Neural progenitor cell (in vitro differentiated cells): ENCODE results near the gene RRBP1. TPM values are rescaled to one million over a fixed set of nuclear protein-coding genes. Genes with fewer than 3 reads are reported as not detected.

ENCODE experiments used
- DNase-seq: peaks from one replicate; pipeline ENCODE4 v3.0.0-alpha.2; 2016; ENCODE audit warnings: low spot score
- H2AFZ ChIP-seq: fragments of 200-600 bp; sonication (generic); replicated peaks from 2 replicates; pipeline ENCODE4 v1.6.1; 2016; ENCODE audit warnings: antibody characterized with exemption
- H3F3A ChIP-seq: fragments of 200-600 bp; sonication (generic); 2 replicates; pipeline ENCODE4 v1.6.1; 2016; ENCODE audit warnings: antibody characterized with exemption, low read depth
- H3K27ac ChIP-seq: fragments of 200-600 bp; sonication (generic); 2 replicates; pipeline ENCODE4 v1.5.1; 2016; ENCODE audit warnings: mild to moderate bottlenecking
- H3K27me3 ChIP-seq: fragments of 200-600 bp; sonication (generic); 2 replicates; pipeline ENCODE4 v1.6.1; 2016; ENCODE audit warnings: mild to moderate bottlenecking, moderate library complexity
- H3K36me3 ChIP-seq: fragments of 200-600 bp; sonication (generic); 2 replicates; pipeline ENCODE4 v1.5.1; 2016
- H3K4me1 ChIP-seq: fragments of 200-600 bp; sonication (generic); 2 replicates; pipeline ENCODE4 v1.6.1; 2016; ENCODE audit warnings: mixed run types
- H3K4me2 ChIP-seq: fragments of 200-600 bp; sonication (generic); 2 replicates; pipeline ENCODE4 v1.6.1; 2016
- H3K4me3 ChIP-seq: fragments of 200-600 bp; sonication (generic); 2 replicates; pipeline ENCODE4 v1.5.1; 2016
- H3K79me2 ChIP-seq: fragments of 200-600 bp; sonication (generic); 2 replicates; pipeline ENCODE4 v1.6.1; 2016; ENCODE audit warnings: low read depth
- H3K9ac ChIP-seq: fragments of 200-600 bp; sonication (generic); 2 replicates; pipeline ENCODE4 v1.6.1; 2016
- H3K9me3 ChIP-seq: fragments of 200-600 bp; sonication (generic); 2 replicates; pipeline ENCODE4 v1.5.1; 2016; ENCODE audit warnings: low read depth
- H4K20me1 ChIP-seq: fragments of 200-600 bp; sonication (generic); 2 replicates; pipeline ENCODE4 v1.6.1; 2016; ENCODE audit warnings: low read depth
- H3K27ac Mint-ChIP-seq: 3 replicates; pipeline ENCODE4 v1.8.0; 2021; ENCODE audit warnings: mixed read lengths
- H3K27me3 Mint-ChIP-seq: 2 replicates; pipeline ENCODE4 v1.8.0; 2022; ENCODE audit warnings: low read depth, mild to moderate bottlenecking, inconsistent platforms, moderate library complexity, mixed read lengths; ENCODE audit not compliant: insufficient read depth
- H3K36me3 Mint-ChIP-seq: 3 replicates; pipeline ENCODE4 v1.8.0; 2021; ENCODE audit warnings: mixed read lengths
- H3K4me1 Mint-ChIP-seq: 3 replicates; pipeline ENCODE4 v1.8.0; 2021; ENCODE audit warnings: mixed read lengths
- H3K4me3 Mint-ChIP-seq: 3 replicates; pipeline ENCODE4 v1.8.0; 2021; ENCODE audit warnings: mild to moderate bottlenecking, moderate library complexity, mixed read lengths
- H3K9me3 Mint-ChIP-seq: 3 replicates; pipeline ENCODE4 v1.8.0; 2020; ENCODE audit warnings: mixed read lengths
- EZH2 ChIP-seq: fragments of 200-600 bp; sonication (generic); IDR thresholded peaks from 2 replicates; pipeline ENCODE4 v1.6.1; 2017; ENCODE audit warnings: antibody characterized with exemption, mild to moderate bottlenecking, moderate library complexity
- EZH2phosphoT487 ChIP-seq: fragments of 200-600 bp; sonication (generic); IDR thresholded peaks from 2 replicates; pipeline ENCODE4 v1.6.1; 2017; ENCODE audit warnings: antibody characterized with exemption
- total RNA-seq: library from RNA; depleted of rRNA; stranded (reverse); fragments of >200 nt; gene quantifications from 2 replicates; pipeline ENCODE4 v1.2.3, GENCODE V29; 2015; ENCODE audit warnings: low replicate concordance
- TF ChIP-seq, protein P1 (sequence below): fragments of 200-600 bp; sonication (generic); IDR thresholded peaks from 2 replicates; pipeline ENCODE4 v1.5.1; 2017; ENCODE audit warnings: antibody characterized with exemption, mild to moderate bottlenecking

The RRBP1 gene
- total RNA-seq, 1 donor from 2014 or later: 18.2 TPM

DNA sequence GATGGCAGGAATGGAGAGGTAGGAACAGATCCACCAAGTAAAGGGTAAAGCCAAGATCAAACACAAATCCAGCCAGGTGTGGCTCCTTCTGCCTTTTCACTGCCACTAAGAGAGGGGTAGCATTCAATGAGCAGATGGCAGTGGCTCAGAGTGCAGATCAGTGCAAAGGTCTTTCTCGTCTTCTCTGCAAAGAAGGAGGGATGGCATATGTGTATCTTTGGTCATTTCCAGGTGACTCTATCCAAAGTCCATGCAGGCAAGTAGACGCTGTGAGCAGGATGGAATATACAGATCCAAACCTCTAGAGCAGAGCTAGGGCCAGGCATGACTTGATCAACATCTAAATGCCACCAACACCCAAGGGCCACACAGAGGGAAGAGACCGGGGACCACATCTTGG is 24.6 kb upstream of the RRBP1 start:
- TF ChIP-seq, protein P1, sequence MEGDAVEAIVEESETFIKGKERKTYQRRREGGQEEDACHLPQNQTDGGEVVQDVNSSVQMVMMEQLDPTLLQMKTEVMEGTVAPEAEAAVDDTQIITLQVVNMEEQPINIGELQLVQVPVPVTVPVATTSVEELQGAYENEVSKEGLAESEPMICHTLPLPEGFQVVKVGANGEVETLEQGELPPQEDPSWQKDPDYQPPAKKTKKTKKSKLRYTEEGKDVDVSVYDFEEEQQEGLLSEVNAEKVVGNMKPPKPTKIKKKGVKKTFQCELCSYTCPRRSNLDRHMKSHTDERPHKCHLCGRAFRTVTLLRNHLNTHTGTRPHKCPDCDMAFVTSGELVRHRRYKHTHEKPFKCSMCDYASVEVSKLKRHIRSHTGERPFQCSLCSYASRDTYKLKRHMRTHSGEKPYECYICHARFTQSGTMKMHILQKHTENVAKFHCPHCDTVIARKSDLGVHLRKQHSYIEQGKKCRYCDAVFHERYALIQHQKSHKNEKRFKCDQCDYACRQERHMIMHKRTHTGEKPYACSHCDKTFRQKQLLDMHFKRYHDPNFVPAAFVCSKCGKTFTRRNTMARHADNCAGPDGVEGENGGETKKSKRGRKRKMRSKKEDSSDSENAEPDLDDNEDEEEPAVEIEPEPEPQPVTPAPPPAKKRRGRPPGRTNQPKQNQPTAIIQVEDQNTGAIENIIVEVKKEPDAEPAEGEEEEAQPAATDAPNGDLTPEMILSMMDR: no peak
- no peak for TF ChIP-seq EZH2phosphoT487
- TF ChIP-seq EZH2: no peak
- Histone ChIP-seq H3K9me3 (no peaks in the 10 kb centered on the region), H3K27me3 (no peaks in the 10 kb centered on the region), H4K20me1 (no peaks in the 10 kb centered on the region), H3K4me1 (peaks cover 15% of the 10 kb centered on the region), H3F3A (no peaks in the 10 kb centered on the region), H3K9ac (no peak overlapping the region), H3K36me3 (no peaks in the 10 kb centered on the region), H2AFZ (no peak overlapping the region), H3K4me3 (no peak overlapping the region), H3K27ac (no peak overlapping the region), H3K79me2 (no peaks in the 10 kb centered on the region), H3K4me2 (no peak overlapping the region)
- DNase-seq: no peak
- no peaks in the 10 kb centered on the region for H3K9me3 Mint-ChIP-seq
- H3K27me3 Mint-ChIP-seq: peaks cover 22% of the 10 kb centered on the region
- H3K4me1 Mint-ChIP-seq: peaks cover 20% of the 10 kb centered on the region
- H3K27ac Mint-ChIP-seq: no peak overlapping the region
- no peaks in the 10 kb centered on the region for H3K36me3 Mint-ChIP-seq
- peak overlapping the region; percentile 59 for H3K4me3 Mint-ChIP-seq

GRCh38 chr20:17705916-17706315 is 23.9 kb upstream of the RRBP1 start:
- Histone ChIP-seq H3K27ac (no peak overlapping the region), H3K27me3 (no peaks in the 10 kb centered on the region), H3K9ac (no peak overlapping the region), H3K4me1 (peaks cover 12% of the 10 kb centered on the region), H3K4me3 (no peak overlapping the region), H3F3A (no peaks in the 10 kb centered on the region), H4K20me1 (no peaks in the 10 kb centered on the region), H3K36me3 (no peaks in the 10 kb centered on the region), H3K4me2 (no peak overlapping the region), H2AFZ (no peak overlapping the region), H3K79me2 (no peaks in the 10 kb centered on the region), H3K9me3 (no peaks in the 10 kb centered on the region)
- TF ChIP-seq EZH2phosphoT487 (no peak), EZH2 (no peak)
- TF ChIP-seq, protein P1: no peak
- H3K27ac Mint-ChIP-seq: no peak overlapping the region
- no peak for DNase-seq
- peaks cover 17% of the 10 kb centered on the region for H3K27me3 Mint-ChIP-seq
- no peaks in the 10 kb centered on the region for H3K36me3 Mint-ChIP-seq
- H3K4me1 Mint-ChIP-seq: peaks cover 15% of the 10 kb centered on the region
- no peak overlapping the region for H3K4me3 Mint-ChIP-seq
- H3K9me3 Mint-ChIP-seq: no peaks in the 10 kb centered on the region

GRCh38 chr20:17704589-17705317 is 22.7 kb upstream of the RRBP1 start:
- Histone ChIP-seq H3K9ac (no peak overlapping the region), H3K9me3 (no peaks in the 10 kb centered on the region), H3K4me3 (no peak overlapping the region), H3K27ac (no peak overlapping the region), H4K20me1 (no peaks in the 10 kb centered on the region), H3K4me2 (no peak overlapping the region), H3F3A (no peaks in the 10 kb centered on the region), H3K79me2 (no peaks in the 10 kb centered on the region), H3K27me3 (no peaks in the 10 kb centered on the region), H2AFZ (no peak overlapping the region), H3K36me3 (no peaks in the 10 kb centered on the region), H3K4me1 (peaks cover 6% of the 10 kb centered on the region)
- no peak overlapping the region for H3K4me3 Mint-ChIP-seq
- TF ChIP-seq EZH2phosphoT487 (no peak), EZH2 (no peak)
- TF ChIP-seq, protein P1: no peak
- H3K36me3 Mint-ChIP-seq: no peaks in the 10 kb centered on the region
- no peak overlapping the region for H3K27ac Mint-ChIP-seq
- no peak for DNase-seq
- H3K9me3 Mint-ChIP-seq: no peaks in the 10 kb centered on the region
- peaks cover 17% of the 10 kb centered on the region for H3K27me3 Mint-ChIP-seq
- peaks cover 5% of the 10 kb centered on the region for H3K4me1 Mint-ChIP-seq
